ENCODE measurements around the gene SRXN1. TPM values are rescaled to one million over a fixed set of nuclear protein-coding genes. Genes with fewer than 3 reads are reported as not detected.

SRXN1 gene
- total RNA-seq, 1 donor from 2014 or later = 17.7 TPM

DNA sequence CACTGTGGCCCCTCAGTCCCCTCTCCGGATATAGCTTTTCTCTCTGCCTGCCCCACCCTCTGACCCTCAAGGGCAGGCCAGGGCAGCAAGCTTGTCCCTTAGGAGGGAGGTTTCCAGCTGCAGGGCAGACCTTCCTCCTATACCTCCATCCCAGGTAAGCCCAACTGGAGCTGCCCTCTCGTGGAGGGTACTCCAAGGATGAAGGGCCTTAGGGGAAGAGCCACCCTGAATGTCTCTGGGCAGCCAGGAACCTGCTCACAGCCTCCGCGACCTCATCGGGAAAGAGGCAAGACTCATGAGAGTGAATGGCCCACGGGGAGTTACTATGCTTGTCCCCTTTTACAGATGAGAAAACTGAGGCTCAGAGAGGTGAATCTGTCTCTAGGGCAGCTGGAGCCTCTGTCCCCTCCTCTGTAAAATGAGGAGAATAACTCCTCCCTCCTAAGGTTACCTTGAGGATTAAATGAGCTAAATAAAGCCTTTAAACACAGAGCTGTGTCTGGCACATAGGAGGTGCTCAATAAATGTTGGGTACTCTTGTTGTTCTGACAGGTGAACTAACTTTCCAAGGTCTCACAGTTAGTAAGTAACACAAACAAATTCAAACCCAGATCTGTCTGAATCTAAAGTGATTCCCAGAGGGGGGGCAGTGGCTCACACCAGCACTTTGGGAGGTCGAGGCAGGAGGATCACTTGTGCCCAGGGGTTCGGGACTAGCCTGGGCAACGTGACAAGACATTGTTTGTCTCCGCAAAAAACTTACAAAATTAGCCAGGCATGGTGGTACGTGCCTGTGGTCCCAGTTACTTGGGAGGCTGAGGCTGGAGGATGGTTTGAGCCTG, 12.1 kb downstream of the SRXN1 start:
- H3K4me1 Mint-ChIP-seq (ENCODE audit: low read depth, unreplicated experiment) = no peaks in the 10 kb centered on the region
- H3K4me2 ChIP-seq (ENCODE audit: low read length) = no peak overlapping the region
- H3K4me1 ChIP-seq (ENCODE audit: insufficient read depth, low read length) = no peaks in the 10 kb centered on the region
- H4K20me1 ChIP-seq (ENCODE audit: insufficient read depth, low read length) = peaks cover 8% of the 10 kb centered on the region
- peaks cover 1% of the 10 kb centered on the region for H3K36me3 Mint-ChIP-seq (ENCODE audit: low read depth, unreplicated experiment)
- peaks cover 3% of the 10 kb centered on the region for H3K9me3 Mint-ChIP-seq (ENCODE audit: unreplicated experiment)
- H3K36me3 ChIP-seq (ENCODE audit: insufficient read depth, low read length) = no peaks in the 10 kb centered on the region
- H3K27ac ChIP-seq (ENCODE audit: low read depth, low read length) = no peak overlapping the region
- no peak overlapping the region for H3K4me3 ChIP-seq (ENCODE audit: insufficient read depth, low read depth, low read length)
- FAIRE-seq (no peak), DNase-seq (ENCODE audit: low read depth) (no peak)
- H3K9me3 ChIP-seq (ENCODE audit: insufficient read depth, low read depth, low read length) = no peaks in the 10 kb centered on the region
- H3K9ac ChIP-seq (ENCODE audit: low read length) = no peak overlapping the region
- H3K79me2 ChIP-seq (ENCODE audit: insufficient read depth, low read length) = no peaks in the 10 kb centered on the region
- peaks cover 2% of the 10 kb centered on the region for H3K27me3 ChIP-seq (ENCODE audit: insufficient read depth, low read length)
- TF ChIP-seq EZH2 (IDR thresholded peaks at IDR 0.05; ENCODE audit: insufficient read depth, low read length) = no peak
- TF ChIP-seq, protein P1, sequence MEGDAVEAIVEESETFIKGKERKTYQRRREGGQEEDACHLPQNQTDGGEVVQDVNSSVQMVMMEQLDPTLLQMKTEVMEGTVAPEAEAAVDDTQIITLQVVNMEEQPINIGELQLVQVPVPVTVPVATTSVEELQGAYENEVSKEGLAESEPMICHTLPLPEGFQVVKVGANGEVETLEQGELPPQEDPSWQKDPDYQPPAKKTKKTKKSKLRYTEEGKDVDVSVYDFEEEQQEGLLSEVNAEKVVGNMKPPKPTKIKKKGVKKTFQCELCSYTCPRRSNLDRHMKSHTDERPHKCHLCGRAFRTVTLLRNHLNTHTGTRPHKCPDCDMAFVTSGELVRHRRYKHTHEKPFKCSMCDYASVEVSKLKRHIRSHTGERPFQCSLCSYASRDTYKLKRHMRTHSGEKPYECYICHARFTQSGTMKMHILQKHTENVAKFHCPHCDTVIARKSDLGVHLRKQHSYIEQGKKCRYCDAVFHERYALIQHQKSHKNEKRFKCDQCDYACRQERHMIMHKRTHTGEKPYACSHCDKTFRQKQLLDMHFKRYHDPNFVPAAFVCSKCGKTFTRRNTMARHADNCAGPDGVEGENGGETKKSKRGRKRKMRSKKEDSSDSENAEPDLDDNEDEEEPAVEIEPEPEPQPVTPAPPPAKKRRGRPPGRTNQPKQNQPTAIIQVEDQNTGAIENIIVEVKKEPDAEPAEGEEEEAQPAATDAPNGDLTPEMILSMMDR (IDR thresholded peaks at IDR 0.05; ENCODE audit: insufficient read depth, low read depth, low read length) = no peak
- H2AFZ ChIP-seq (ENCODE audit: low read depth, low read length) = no peak overlapping the region
- H3K27me3 Mint-ChIP-seq (ENCODE audit: low read depth, unreplicated experiment) = peaks cover 25% of the 10 kb centered on the region
- H3K27ac Mint-ChIP-seq (ENCODE audit: unreplicated experiment) = no peak overlapping the region
- H3K4me3 Mint-ChIP-seq (ENCODE audit: unreplicated experiment) = no peak overlapping the region

DNA sequence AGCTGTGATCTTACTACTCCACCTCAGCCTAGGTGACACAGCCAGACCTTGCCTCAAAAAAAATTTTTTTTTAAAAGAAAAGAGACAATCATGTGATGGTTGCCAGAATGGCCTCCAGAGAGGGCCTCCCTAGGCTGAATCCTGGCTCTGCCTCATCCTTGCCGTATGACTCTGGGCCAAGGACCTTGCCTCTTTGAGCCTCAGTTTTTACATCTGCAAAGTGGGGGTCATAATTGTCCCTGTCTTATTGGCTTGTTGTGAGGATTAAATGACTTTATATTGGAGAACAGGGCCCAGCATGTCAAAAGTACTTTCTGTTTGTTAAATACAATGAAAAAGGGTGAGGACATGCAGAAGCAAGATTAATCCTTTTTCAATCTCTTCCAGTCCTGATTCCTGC, 14.4 kb downstream of the SRXN1 start:
- Mint-ChIP-seq H3K27ac (ENCODE audit: unreplicated experiment) (no peak overlapping the region), H3K9me3 (ENCODE audit: unreplicated experiment) (peaks cover 3% of the 10 kb centered on the region)
- no peak for FAIRE-seq

More for the DNA sequence above, 14.4 kb downstream of the SRXN1 start:
- Histone ChIP-seq H3K4me2 (ENCODE audit: low read length) (no peak overlapping the region), H3K9ac (ENCODE audit: low read length) (no peak overlapping the region), H3K27me3 (ENCODE audit: insufficient read depth, low read length) (peaks cover 4% of the 10 kb centered on the region), H3K9me3 (ENCODE audit: insufficient read depth, low read depth, low read length) (no peaks in the 10 kb centered on the region), H2AFZ (ENCODE audit: low read depth, low read length) (no peak overlapping the region), H3K27ac (ENCODE audit: low read depth, low read length) (no peak overlapping the region), H3K4me1 (ENCODE audit: insufficient read depth, low read length) (no peaks in the 10 kb centered on the region), H3K36me3 (ENCODE audit: insufficient read depth, low read length) (no peaks in the 10 kb centered on the region), H3K4me3 (ENCODE audit: insufficient read depth, low read depth, low read length) (no peak overlapping the region), H4K20me1 (ENCODE audit: insufficient read depth, low read length) (no peaks in the 10 kb centered on the region), H3K79me2 (ENCODE audit: insufficient read depth, low read length) (no peaks in the 10 kb centered on the region)
- Mint-ChIP-seq H3K4me3 (ENCODE audit: unreplicated experiment) (no peak overlapping the region), H3K4me1 (ENCODE audit: low read depth, unreplicated experiment) (no peaks in the 10 kb centered on the region), H3K36me3 (ENCODE audit: low read depth, unreplicated experiment) (peaks cover 1% of the 10 kb centered on the region), H3K27me3 (ENCODE audit: low read depth, unreplicated experiment) (peaks cover 44% of the 10 kb centered on the region)
- DNase-seq (ENCODE audit: low read depth) = no peak
- no peak for TF ChIP-seq EZH2 (IDR thresholded peaks at IDR 0.05; ENCODE audit: insufficient read depth, low read length)
- TF ChIP-seq, protein P1 (IDR thresholded peaks at IDR 0.05; ENCODE audit: insufficient read depth, low read depth, low read length) = no peak
